SJCRH30 (cell line): Measurements from ENCODE around the gene ANO3. TPM values are rescaled to one million over a fixed set of nuclear protein-coding genes. Genes with fewer than 3 reads are reported as not detected.
"Not testable (repeated sequence)": the region's sequence is repeated elsewhere in the genome, so short reads cannot be mapped to it uniquely, and the experiment has no call there.

Experiments
- DNase-seq, 2 experiments: peaks; one replicate each; pipeline ENCODE4 v3.0.0-alpha.2; 2015 to 2020
- H3K27ac ChIP-seq: fragments of 250-450 bp; sonication (Bioruptor Pico); 2 replicates; pipeline ENCODE4 v1.5.1; 2020; ENCODE audit warnings: mild to moderate bottlenecking, moderate library complexity
- H3K27me3 ChIP-seq: fragments of 250-450 bp; sonication (Bioruptor Pico); 2 replicates; pipeline ENCODE4 v1.5.1; 2020; ENCODE audit warnings: mild to moderate bottlenecking, moderate library complexity
- H3K36me3 ChIP-seq: fragments of 250-450 bp; sonication (Bioruptor Pico); 2 replicates; pipeline ENCODE4 v1.5.1; 2020; ENCODE audit warnings: mild to moderate bottlenecking, moderate library complexity
- H3K4me1 ChIP-seq: fragments of 250-450 bp; sonication (Bioruptor Pico); 2 replicates; pipeline ENCODE4 v1.5.1; 2020; ENCODE audit warnings: mild to moderate bottlenecking, moderate library complexity
- H3K4me3 ChIP-seq: fragments of 250-450 bp; sonication (Bioruptor Pico); 2 replicates; pipeline ENCODE4 v1.5.1; 2020; ENCODE audit warnings: mild to moderate bottlenecking, moderate library complexity
- H3K9me3 ChIP-seq: fragments of 250-450 bp; sonication (Bioruptor Pico); replicated peaks from 2 replicates; pipeline ENCODE4 v1.5.1; 2020; ENCODE audit warnings: mild to moderate bottlenecking, moderate library complexity
- total RNA-seq: library from RNA; depleted of rRNA; stranded (reverse); fragments of >200 nt; shearing (Covaris generic); gene quantifications from 2 replicates; pipeline ENCODE4 v1.2.3, GENCODE V29; 2014

ANO3 gene
- total RNA-seq, 1 experiment from 2014 or later: 0.12 TPM

- H3K27ac ChIP-seq: no peak overlapping the region
- no peaks in the 10 kb centered on the region for H3K9me3 ChIP-seq
- H3K4me3 ChIP-seq: no peak overlapping the region
- H3K36me3 ChIP-seq: no peaks in the 10 kb centered on the region
- H3K27me3 ChIP-seq: peaks cover 3% of the 10 kb centered on the region; the same call in 1 of the 2 replicates
- no peak for DNase-seq
- no peaks in the 10 kb centered on the region for H3K4me1 ChIP-seq
These were observed 261.8 kb downstream of the ANO3 start for GRCh38 chr11:26593691-26594090.

DNA sequence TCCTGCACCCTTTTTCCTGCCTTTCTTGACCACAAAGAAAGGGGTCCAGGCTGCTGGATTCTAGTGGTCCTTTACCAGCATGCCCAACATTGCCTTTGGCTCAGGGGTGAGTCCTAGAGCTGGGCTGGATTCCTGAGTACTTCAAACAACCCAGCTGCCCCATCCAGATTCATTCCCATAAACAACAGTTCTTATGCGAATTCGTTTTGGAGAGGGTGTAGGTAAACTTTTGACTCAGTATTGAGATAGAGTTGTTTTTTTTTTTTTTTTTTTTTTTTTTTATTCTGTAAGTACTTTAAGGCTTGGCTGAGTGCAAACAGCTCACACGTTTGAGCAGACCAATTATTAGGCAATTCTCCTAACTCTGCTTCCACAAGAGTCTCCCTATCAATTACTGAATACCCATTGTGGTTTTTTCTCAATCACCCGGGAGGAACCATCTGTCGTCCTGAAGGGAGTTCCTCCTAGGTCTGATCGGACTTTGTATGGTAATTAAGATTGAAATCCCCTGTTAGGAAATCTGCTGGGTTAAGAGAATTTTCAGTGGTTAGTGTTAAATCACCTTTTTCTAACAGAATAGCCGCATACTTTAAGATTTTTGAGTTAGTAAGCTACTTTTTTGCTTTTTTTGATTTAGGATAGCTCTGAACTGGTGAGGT is 263.4 kb downstream of the ANO3 start:
- not testable (repeated sequence) for H3K4me1 ChIP-seq, DNase-seq

DNA sequence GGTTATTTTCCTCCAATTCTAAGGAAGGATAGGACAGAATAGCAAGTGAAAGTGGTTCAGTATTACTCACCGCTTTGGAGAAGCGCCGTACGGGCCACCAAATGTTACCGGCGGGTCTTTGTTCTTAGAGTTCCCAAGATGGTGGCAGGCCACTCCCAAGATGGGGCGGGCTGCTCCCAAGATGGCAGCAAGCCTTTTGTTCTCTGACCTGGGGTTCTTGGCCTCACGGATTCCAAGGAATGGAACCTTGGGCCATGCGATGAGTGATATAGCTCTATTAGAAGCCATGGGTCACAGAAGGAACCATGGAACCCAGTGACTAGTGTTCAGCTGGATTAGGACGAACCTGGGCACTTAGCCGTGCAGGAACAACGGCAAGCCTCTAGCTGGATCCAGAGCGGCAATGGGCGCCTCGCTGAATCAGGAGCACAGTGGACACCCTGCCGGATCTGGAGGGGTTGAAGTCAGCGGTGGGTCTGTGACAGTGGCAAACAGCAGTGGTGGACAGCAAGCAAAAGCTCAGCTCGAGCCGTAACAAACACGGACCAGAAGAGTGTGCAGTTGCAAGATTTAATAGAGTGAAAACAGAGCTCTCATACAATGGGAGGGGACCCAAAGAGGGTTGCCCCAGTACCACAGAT is 265.2 kb downstream of the ANO3 start:
- H3K36me3 ChIP-seq, H3K4me3 ChIP-seq, DNase-seq: not testable (repeated sequence)

More for the DNA sequence above, 263.4 kb downstream of the ANO3 start:
- not testable (repeated sequence) for H3K36me3 ChIP-seq, H3K27ac ChIP-seq, H3K27me3 ChIP-seq, H3K9me3 ChIP-seq, H3K4me3 ChIP-seq

DNA sequence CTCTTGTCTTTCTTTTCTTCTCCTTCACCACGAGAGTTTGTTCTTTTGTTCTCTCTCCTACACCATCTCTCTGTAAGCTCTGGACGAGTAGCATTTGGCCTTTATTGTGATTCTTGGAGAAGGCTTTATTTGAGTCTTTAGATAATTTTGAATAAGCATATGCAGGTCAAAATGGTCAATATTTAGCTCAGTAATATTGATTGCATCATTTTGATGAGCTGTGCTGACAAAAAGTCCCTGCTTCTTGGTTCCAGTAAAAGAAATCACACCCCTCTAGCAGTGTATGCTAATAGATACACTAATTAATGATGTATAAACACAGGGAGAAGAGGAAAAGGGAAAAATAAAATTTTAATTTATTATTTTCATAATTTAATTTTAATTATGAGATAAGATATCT is 266.0 kb downstream of the ANO3 start:
- Histone ChIP-seq H3K9me3 (no peaks in the 10 kb centered on the region), H3K4me1 (no peaks in the 10 kb centered on the region), H3K27ac (no peak overlapping the region), H3K36me3 (no peaks in the 10 kb centered on the region), H3K4me3 (no peak overlapping the region), H3K27me3 (no peaks in the 10 kb centered on the region)
- no peak for DNase-seq

More for the DNA sequence above, 265.2 kb downstream of the ANO3 start:
- H3K27me3 ChIP-seq, H3K27ac ChIP-seq, H3K9me3 ChIP-seq, H3K4me1 ChIP-seq: not testable (repeated sequence)

DNA sequence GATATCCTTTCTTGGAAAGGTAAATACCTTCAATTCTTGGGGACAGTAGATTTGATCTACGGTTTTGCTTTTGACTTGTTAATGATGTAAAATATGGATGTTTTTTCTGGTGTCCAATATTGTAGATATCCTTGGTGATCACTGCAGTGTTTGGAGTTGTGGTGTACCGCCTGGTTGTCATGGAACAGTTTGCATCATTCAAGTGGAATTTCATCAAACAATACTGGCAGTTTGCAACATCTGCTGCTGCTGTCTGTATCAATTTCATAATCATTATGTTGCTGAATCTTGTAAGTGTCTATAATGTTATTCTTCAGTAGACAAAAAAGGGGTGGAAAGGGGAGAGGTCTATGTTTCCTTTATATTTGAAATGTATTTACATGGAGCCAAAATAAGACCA is 267.5 kb downstream of the ANO3 start:
- no peaks in the 10 kb centered on the region for H3K36me3 ChIP-seq
- no peaks in the 10 kb centered on the region for H3K9me3 ChIP-seq
- no peaks in the 10 kb centered on the region for H3K27me3 ChIP-seq
- DNase-seq: peak in 1 of 2 experiments; percentile 4
- H3K4me3 ChIP-seq: no peak overlapping the region
- H3K27ac ChIP-seq: no peak overlapping the region
- H3K4me1 ChIP-seq: no peaks in the 10 kb centered on the region

DNA sequence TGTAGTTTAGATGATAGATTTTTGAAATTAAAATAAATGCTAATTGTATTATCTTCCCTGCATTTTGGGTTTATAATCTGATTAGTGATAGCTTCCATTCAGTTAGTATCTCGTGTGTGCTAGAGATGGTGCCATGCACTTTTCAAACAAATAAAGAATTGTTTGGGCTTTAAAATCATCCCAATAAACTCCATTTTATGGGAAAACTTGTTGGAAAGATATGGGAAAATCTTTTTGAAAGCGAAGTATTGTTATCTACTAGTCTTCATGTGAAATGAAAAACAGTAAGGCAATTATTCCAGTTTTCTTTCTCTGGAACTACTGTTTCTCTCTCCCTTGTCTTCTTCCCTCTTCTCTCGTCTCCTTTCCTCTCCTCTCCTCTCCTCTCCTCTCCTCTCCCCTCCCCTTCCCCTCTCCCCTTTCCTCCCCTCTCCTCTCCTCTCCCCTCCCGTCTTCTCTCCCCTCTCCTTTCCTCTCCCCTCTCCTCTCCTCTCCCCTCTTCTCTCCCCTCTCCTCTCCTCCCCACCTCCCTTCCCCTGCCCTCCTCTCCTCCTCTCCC is 268.0 kb downstream of the ANO3 start:
- DNase-seq: no peak
- no peaks in the 10 kb centered on the region for H3K36me3 ChIP-seq
- no peaks in the 10 kb centered on the region for H3K9me3 ChIP-seq

DNA sequence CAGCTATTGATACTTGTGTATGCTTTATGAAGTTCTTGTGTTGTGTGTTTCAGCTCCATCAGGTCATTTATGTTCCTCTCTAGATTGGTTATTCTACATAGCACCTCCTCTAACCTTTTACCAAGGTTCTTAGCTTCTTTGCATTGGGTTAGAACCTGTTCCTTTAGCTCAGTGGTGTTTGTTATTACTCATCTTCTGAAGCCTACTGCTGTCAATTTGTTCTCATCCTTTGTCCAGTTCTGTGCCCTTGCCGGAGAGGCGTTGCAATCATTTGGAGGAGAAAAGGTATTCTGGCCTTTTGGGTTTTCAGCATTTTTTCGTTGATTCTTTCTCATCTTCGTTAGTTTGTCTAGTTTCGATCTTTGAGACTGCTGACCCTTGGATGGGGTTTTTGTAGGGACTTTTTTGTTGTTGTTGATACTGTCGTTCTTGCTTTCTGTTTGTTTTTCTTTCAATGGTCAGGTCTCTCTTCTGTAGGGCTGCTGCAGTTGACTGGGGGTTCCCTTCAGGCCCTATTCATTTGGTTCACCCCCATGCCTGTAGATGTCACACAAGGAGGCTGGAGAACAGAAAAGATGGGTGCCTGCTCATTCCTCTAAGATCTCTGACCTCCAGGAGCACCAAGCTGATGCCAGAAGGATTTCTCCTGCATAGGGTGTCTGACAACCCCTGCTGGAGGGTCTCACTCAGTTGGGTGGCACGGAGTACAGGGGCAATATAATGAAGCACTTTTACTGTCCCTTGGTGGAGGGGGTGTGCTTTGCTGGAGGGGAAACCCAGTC is 276.0 kb downstream of the ANO3 start:
- DNase-seq: no peak
- Histone ChIP-seq H3K4me1 (no peaks in the 10 kb centered on the region), H3K9me3 (no peaks in the 10 kb centered on the region; the same call in 1 of the 2 replicates), H3K4me3 (no peak overlapping the region), H3K36me3 (no peaks in the 10 kb centered on the region), H3K27ac (no peak overlapping the region), H3K27me3 (no peaks in the 10 kb centered on the region)

More for the DNA sequence above, 268.0 kb downstream of the ANO3 start:
- Histone ChIP-seq H3K27me3 (no peaks in the 10 kb centered on the region), H3K27ac (no peak overlapping the region), H3K4me3 (no peak overlapping the region), H3K4me1 (no peaks in the 10 kb centered on the region)

DNA sequence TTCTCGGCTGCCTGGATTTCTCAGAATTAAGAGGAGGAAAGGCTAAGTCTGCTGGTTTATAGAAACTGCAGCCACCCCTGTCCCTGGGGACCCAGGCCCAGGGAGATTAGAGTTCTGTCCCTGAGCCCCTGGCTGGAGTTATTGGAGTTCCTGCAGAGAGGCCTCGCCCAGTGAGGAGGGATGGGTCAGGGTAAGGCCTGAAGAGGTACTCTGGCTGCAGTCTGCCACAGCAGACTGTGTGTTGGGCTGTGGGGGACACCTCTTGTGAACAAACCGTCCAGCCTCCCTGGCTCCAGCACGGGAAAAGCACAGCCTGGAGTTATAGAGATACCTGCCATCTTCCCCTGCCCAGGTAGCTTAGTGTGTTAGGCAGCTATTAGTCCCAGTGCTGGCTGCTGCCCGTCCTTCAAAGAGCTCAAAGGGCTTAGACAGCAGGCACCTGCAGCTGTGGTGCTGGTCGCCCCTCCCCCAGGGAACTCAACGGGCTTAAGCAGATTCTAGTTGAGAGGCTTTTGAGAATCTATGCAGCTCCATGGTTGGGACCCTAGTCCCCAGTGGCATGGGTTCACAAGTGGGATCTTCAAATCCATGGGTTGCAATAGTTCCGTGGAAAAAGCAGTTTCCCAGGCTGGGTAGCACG is 276.7 kb downstream of the ANO3 start:
- Histone ChIP-seq H3K9me3 (no peaks in the 10 kb centered on the region; the same call in 1 of the 2 replicates), H3K27ac (no peak overlapping the region), H3K27me3 (no peaks in the 10 kb centered on the region), H3K36me3 (no peaks in the 10 kb centered on the region), H3K4me3 (no peak overlapping the region), H3K4me1 (no peaks in the 10 kb centered on the region)
- DNase-seq: no peak

DNA sequence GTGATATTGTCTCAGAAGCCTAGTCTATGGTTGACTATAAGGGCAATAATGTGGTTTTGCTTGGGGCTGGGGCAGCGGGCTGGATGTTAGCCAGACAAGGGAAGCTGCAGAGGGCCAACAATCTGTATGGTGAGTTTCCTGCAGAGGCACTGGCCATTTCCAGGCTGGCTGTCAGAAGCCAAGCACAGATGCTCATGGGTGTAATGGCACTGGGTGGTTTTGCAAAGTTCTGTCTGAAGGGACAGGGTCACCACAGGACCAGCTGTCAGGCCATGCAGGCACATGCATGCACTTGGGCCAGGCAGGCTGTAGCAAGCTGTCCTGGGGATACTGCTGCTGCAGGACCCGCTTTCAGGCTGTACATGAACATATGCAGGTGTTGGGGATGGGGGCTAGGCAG is 281.8 kb downstream of the ANO3 start:
- Histone ChIP-seq H3K36me3 (no peaks in the 10 kb centered on the region), H3K9me3 (no peaks in the 10 kb centered on the region; the same call in 1 of the 2 replicates), H3K27me3 (no peaks in the 10 kb centered on the region), H3K4me3 (no peak overlapping the region), H3K27ac (no peak overlapping the region), H3K4me1 (no peaks in the 10 kb centered on the region)
- DNase-seq: no peak

DNA sequence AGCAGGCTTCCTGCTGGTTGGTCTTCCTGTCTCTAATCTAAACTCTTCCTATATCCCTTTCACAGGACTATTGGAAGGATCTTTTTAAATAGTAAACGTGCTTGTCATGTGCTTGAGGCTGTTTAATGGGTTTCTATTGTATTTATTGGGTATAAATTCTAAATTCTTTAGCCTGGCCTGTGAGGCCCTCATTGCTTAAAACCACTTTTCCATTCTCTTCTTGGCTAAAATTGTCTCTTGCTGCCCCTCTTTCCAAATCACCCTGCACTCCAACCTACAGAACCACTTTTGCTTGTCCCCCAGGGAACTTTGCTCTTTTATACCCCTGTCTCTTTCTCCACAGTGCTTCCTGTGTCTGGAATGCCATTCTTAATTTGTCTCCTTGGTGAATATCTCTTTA is 286.5 kb downstream of the ANO3 start:
- Histone ChIP-seq H3K36me3 (no peaks in the 10 kb centered on the region), H3K27me3 (no peaks in the 10 kb centered on the region), H3K9me3 (no peaks in the 10 kb centered on the region), H3K4me1 (no peaks in the 10 kb centered on the region), H3K4me3 (no peak overlapping the region), H3K27ac (no peak overlapping the region)
- DNase-seq: no peak

DNA sequence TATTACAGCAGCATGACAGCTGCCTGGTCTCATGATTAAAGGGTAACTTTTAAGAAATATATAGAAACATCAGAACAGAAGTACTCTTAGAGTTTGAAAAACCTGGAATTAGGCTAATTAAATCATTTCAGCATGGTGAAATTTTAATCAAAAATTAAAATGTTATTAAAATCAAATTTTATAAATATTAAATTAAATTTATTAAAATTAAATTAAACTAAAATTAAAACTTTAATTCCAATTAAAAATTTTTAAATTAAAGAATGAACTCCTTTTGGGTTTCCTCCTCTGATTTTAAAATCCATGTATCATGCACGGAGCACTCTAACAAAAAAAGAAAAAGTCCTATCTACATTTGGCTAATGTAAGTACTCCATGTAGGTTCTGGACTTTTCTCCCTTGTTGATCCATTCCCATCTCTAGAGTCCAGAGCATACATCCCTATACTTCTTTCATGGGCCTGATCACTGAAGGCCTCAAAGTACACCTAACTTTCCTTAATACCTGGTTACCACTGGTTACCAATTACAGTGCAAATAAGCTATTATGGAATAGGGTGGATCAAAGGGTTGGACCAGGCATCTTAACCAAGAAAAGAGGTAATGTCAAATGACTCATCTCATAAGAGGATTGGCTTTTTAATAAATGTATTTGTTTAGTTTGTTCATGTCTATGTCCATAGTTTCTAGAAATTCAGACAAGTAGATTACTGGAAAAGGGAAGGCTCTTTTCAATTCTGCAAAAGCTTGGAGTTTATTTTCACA is 288.5 kb downstream of the ANO3 start:
- Histone ChIP-seq H3K4me1 (no peaks in the 10 kb centered on the region), H3K27me3 (no peaks in the 10 kb centered on the region), H3K4me3 (no peak overlapping the region), H3K27ac (no peak overlapping the region), H3K36me3 (no peaks in the 10 kb centered on the region), H3K9me3 (no peaks in the 10 kb centered on the region)
- DNase-seq: no peak

GRCh38 chr11:26621132-26621531 is 289.2 kb downstream of the ANO3 start:
- no peaks in the 10 kb centered on the region for H3K36me3 ChIP-seq
- no peaks in the 10 kb centered on the region for H3K27me3 ChIP-seq
- H3K4me3 ChIP-seq: no peak overlapping the region
- H3K27ac ChIP-seq: no peak overlapping the region
- H3K9me3 ChIP-seq: no peaks in the 10 kb centered on the region
- no peak for DNase-seq
- H3K4me1 ChIP-seq: no peaks in the 10 kb centered on the region

GRCh38 chr11:26622181-26622580 is 290.3 kb downstream of the ANO3 start:
- Histone ChIP-seq H3K4me1 (no peaks in the 10 kb centered on the region), H3K9me3 (no peaks in the 10 kb centered on the region), H3K4me3 (no peak overlapping the region), H3K36me3 (no peaks in the 10 kb centered on the region), H3K27ac (no peak overlapping the region), H3K27me3 (0 out of 2 replicates have a peak, but pooled peaks cover 2% of the 10 kb centered on the region)
- DNase-seq: peak in 1 of 2 experiments; percentile 21

DNA sequence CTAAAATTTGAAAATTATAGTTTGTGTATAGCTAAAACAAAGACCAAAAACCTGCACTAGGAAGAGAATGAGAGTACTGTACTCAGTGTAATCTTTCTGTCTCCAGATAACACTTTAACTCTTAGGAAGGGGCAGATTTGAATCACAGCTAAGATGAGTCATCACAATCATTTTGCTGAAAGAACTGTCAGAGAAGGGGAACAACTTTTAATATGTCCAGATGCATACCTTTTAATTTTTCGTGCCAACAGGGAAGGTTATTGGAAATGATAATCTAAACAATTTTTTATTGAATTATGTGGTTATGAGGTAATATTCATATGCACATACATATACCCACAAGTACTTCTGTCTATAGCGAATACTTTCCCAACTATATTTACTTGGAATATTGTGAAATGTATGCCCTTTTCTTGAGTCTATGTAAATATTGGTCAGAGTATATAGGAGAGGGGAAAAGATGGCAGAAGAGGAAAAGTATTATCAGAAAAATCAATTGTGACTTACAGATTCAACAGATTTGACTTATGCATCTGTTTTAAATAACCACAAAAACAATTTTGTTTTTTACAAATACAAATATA is 291.2 kb downstream of the ANO3 start:
- no peaks in the 10 kb centered on the region for H3K4me1 ChIP-seq
- H3K9me3 ChIP-seq: no peaks in the 10 kb centered on the region
- DNase-seq: no peak
- peaks cover 5% of the 10 kb centered on the region; the same call in 1 of the 2 replicates for H3K27me3 ChIP-seq
- H3K27ac ChIP-seq: no peak overlapping the region
- H3K4me3 ChIP-seq: no peak overlapping the region
- H3K36me3 ChIP-seq: no peaks in the 10 kb centered on the region
